Measurements from ENCODE around the gene CXCL12. TPM values are rescaled to one million over a fixed set of nuclear protein-coding genes. Genes with fewer than 3 reads are reported as not detected.

The CXCL12 gene
- polyA plus RNA-seq, 1 of the 3 experiments (the other 2 are of a cell fraction): 4.7 TPM

GRCh38 chr10:44395902-44396670, 11.2 kb upstream of the CXCL12 start (continued):
- TF ChIP-seq REST (IDR thresholded peaks at IDR 0.05; ENCODE audit: low read depth, low read length) (no peak), GABPA (IDR thresholded peaks at IDR 0.05; ENCODE audit: low read depth) (no peak)

GRCh38 chr10:44395396-44395795, 10.5 kb upstream of the CXCL12 start:
- H3K4me2 ChIP-seq: no peak overlapping the region
- no peak overlapping the region for H3K27ac ChIP-seq (ENCODE audit: low read depth in 2 of 2, low read length in 1 of 2)
- DNase-seq: no peak
- ChIA-PET POLR2A (no interaction called here), CTCF (interaction anchor here (1.0 to 2.1 kb wide), 2 partner anchors 9 to 706 kb away, joined by 3 to 12 read pairs; no protein-coding TSS in a partner anchor)
- H3F3A ChIP-seq (replicated peaks; ENCODE audit: insufficient read depth): no peaks in the 10 kb centered on the region
- no peak overlapping the region for H2AFZ ChIP-seq (ENCODE audit: low read depth)
- TF ChIP-seq FOXM1 (IDR thresholded peaks at IDR 0.05; ENCODE audit: low read depth): no peak
- TF ChIP-seq FOSL2 (IDR thresholded peaks at IDR 0.05; ENCODE audit: borderline replicate concordance, low read depth): no peak
- TF ChIP-seq USF1 (IDR thresholded peaks at IDR 0.05; ENCODE audit: borderline replicate concordance, low read depth): no peak
- TF ChIP-seq ELF1 (IDR thresholded peaks at IDR 0.05): no peak
- TF ChIP-seq NRF1 (IDR thresholded peaks at IDR 0.05; ENCODE audit: low read depth, low read length): no peak
- H3K9ac ChIP-seq: no peak overlapping the region
- H3K79me2 ChIP-seq (ENCODE audit: insufficient read depth): no peaks in the 10 kb centered on the region
- H3K4me1 ChIP-seq (ENCODE audit: control insufficient read depth in 1 of 2, insufficient read depth in 2 of 2, low read depth in 1 of 2, low read length in 1 of 2): peaks cover 0 to 7% of the 10 kb centered on the region in 2 experiments; a peak in 1 of 4 replicates
- WGBS (ENCODE audit: low lambda C conversion rate): 14% methylated on average over 5 of the region's 5 CpGs
- no peaks in the 10 kb centered on the region for H3K9me3 ChIP-seq
- peaks cover 30% of the 10 kb centered on the region for H3K27me3 ChIP-seq (ENCODE audit: insufficient read depth)
- H3K4me3 ChIP-seq (ENCODE audit: low read depth in 2 of 2, low read length in 1 of 2): no peak overlapping the region
- H3K36me3 ChIP-seq (replicated peaks in 1 of 2; ENCODE audit: control insufficient read depth in 1 of 2, insufficient read depth in 2 of 2, low read length in 1 of 2): no peaks in the 10 kb centered on the region
- no peaks in the 10 kb centered on the region for H4K20me1 ChIP-seq (ENCODE audit: insufficient read depth)
- H3K9me2 ChIP-seq: no peaks in the 10 kb centered on the region

- no peaks in the 10 kb centered on the region for H3K9me2 ChIP-seq
- POLR2A ChIA-PET: no interaction called here
- H3K36me3 ChIP-seq (replicated peaks in 1 of 2; ENCODE audit: control insufficient read depth in 1 of 2, insufficient read depth in 2 of 2, low read length in 1 of 2): no peaks in the 10 kb centered on the region
- TF ChIP-seq POLR2AphosphoS5 (IDR thresholded peaks at IDR 0.05; ENCODE audit: low read depth, low read length) (no peak), MEF2A (IDR thresholded peaks at IDR 0.05; ENCODE audit: borderline replicate concordance, low read depth) (no peak), JUND (IDR thresholded peaks at IDR 0.05) (no peak), IRF3 (IDR thresholded peaks at IDR 0.05; ENCODE audit: low read depth, low read length) (no peak), FOSL2 (IDR thresholded peaks at IDR 0.05; ENCODE audit: borderline replicate concordance, low read depth) (no peak)
- H3F3A ChIP-seq (replicated peaks; ENCODE audit: insufficient read depth): no peaks in the 10 kb centered on the region
- H3K4me2 ChIP-seq: no peak overlapping the region
- DNase-seq: no peak
- WGBS (ENCODE audit: low lambda C conversion rate): 17% methylated on average over 4 of the region's 4 CpGs
- H3K4me1 ChIP-seq (ENCODE audit: control insufficient read depth in 1 of 2, insufficient read depth in 2 of 2, low read depth in 1 of 2, low read length in 1 of 2): peaks cover 0 to 7% of the 10 kb centered on the region in 2 experiments; a peak in 1 of 4 replicates
- no peaks in the 10 kb centered on the region for H3K9me3 ChIP-seq
- H3K27ac ChIP-seq (ENCODE audit: low read depth in 2 of 2, low read length in 1 of 2): no peak overlapping the region
- H3K9ac ChIP-seq: no peak overlapping the region
- H2AFZ ChIP-seq (ENCODE audit: low read depth): no peak overlapping the region
- no peaks in the 10 kb centered on the region for H3K79me2 ChIP-seq (ENCODE audit: insufficient read depth)
- no peak overlapping the region for H3K4me3 ChIP-seq (ENCODE audit: low read depth in 2 of 2, low read length in 1 of 2)
- no peaks in the 10 kb centered on the region for H4K20me1 ChIP-seq (ENCODE audit: insufficient read depth)
- H3K27me3 ChIP-seq (ENCODE audit: insufficient read depth): peaks cover 30% of the 10 kb centered on the region
- CTCF ChIA-PET: interaction anchor here (0.7 to 2.7 kb wide), 7 partner anchors 8 to 705 kb away, joined by 3 to 12 read pairs (median 3); no protein-coding TSS in a partner anchor
Observed at GRCh38 chr10:44394696-44395381, 9.9 kb upstream of the CXCL12 start.
